Muscle layer of colon (tissue), 2 donors: Measurements from ENCODE around the gene NCBP3.
A peak's percentile ranks its signal among the peaks of the same experiment; 100 is the strongest.

ENCODE experiments used
- H3K27ac ChIP-seq: one replicate; pipeline ENCODE4 v1.7.0; 2013; ENCODE audit warnings: low read depth, mild to moderate bottlenecking, low read length, moderate library complexity
- H3K27me3 ChIP-seq, 2 donors: one replicate each; pipeline ENCODE4 v1.7.0; 2013; ENCODE audit warnings: low read length in 2 of 2, mild to moderate bottlenecking in 2 of 2; ENCODE audit not compliant: insufficient read depth in 2 of 2, control insufficient read depth in 1 of 2
- H3K36me3 ChIP-seq: one replicate; pipeline ENCODE4 v1.7.0; 2013; ENCODE audit warnings: mild to moderate bottlenecking, low read length; ENCODE audit not compliant: insufficient read depth
- H3K4me1 ChIP-seq: one replicate; pipeline ENCODE4 v1.7.0; 2013; ENCODE audit warnings: mild to moderate bottlenecking, low read length; ENCODE audit not compliant: insufficient read depth
- H3K4me3 ChIP-seq, 2 donors: one replicate each; pipeline ENCODE4 v1.7.0; 2013; ENCODE audit warnings: low read length in 2 of 2, low read depth in 1 of 2, mild to moderate bottlenecking in 1 of 2, moderate library complexity in 1 of 2
- H3K9ac ChIP-seq: one replicate; pipeline ENCODE4 v1.7.0; 2013; ENCODE audit warnings: low read length
- H3K9me3 ChIP-seq: one replicate; pipeline ENCODE4 v1.7.0; 2013; ENCODE audit warnings: mild to moderate bottlenecking, low read length
- donor health status: abdominal sarcoma.
- donor health status: Adenocarcinoma of cecum.

The NCBP3 gene, protein sequence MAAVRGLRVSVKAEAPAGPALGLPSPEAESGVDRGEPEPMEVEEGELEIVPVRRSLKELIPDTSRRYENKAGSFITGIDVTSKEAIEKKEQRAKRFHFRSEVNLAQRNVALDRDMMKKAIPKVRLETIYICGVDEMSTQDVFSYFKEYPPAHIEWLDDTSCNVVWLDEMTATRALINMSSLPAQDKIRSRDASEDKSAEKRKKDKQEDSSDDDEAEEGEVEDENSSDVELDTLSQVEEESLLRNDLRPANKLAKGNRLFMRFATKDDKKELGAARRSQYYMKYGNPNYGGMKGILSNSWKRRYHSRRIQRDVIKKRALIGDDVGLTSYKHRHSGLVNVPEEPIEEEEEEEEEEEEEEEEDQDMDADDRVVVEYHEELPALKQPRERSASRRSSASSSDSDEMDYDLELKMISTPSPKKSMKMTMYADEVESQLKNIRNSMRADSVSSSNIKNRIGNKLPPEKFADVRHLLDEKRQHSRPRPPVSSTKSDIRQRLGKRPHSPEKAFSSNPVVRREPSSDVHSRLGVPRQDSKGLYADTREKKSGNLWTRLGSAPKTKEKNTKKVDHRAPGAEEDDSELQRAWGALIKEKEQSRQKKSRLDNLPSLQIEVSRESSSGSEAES

DNA sequence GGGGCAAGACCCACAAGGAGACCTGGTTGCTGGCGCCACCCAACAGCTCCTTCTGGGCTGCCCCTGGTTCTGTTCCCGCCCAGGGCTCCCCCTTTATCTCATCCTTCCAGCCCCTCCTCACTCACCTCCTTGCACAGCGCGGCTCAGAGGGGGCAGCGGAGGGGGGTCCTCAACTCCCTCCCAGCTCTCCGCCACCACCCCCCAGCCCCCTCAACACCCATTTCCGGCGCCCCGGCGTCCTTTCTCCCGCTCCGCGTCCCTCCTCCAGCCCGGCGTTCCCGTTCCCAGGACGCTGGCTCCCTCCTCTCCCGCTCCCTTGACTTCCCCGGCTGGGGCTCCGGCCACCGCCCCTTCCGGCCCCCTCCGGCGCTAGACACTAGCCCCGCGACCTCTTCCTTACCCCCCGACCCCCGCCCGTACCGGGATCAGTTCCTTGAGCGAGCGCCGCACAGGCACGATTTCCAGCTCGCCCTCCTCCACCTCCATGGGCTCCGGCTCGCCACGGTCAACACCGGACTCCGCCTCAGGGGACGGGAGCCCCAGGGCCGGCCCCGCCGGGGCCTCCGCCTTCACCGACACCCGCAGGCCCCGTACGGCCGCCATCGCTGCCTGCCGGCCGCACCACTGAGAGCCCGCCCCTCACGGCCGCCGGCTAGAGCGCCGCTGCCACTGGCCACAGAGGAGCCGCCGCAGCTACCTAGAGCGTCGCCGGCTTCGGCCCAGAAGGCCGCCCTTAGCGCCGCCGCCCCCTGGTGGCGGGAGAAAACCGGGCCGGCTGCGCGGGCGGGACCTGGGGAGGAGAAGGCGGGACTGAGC lies at the start of gene NCBP3:
NCBP3 (minus strand) TSS at position 626 of the 816 bp plus-strand sequence; CDS start at position 603, 23 bp downstream.
- H3K9ac ChIP-seq, result peak within 1 kb of the TSS; percentile 37
- H3K9me3 ChIP-seq, result no peaks in the 10 kb centered on the region
- H3K36me3 ChIP-seq, result peaks cover 11% of the 10 kb centered on the region
- peak within 1 kb of the TSS; percentile 71 to 95 for H3K4me3 ChIP-seq
- peak within 1 kb of the TSS; percentile 90 for H3K27ac ChIP-seq
- no peaks in the 10 kb centered on the region for H3K27me3 ChIP-seq
- peaks cover 15% of the 10 kb centered on the region for H3K4me1 ChIP-seq

DNA sequence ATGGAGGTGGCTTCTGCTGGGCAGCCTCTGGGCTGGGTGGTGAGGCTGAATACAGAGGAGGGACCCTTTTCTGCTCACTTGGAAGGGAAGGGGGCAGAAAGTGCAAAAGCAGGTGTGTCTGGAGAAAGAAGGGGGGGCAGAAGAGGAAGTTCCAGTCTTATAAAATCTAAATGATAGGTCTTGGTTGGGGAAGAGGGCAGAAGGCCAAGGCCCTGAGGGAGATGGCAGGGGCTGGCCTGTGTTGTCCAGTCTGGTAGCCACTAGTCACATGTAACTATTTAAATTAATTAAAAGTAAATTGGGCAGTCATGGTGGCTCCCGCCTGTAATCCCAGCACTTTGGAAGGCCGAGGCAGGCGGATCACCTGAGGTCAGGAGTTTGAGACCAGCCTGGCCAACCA lies 49.3 kb upstream of the NCBP3 start:
- peaks cover 24% of the 10 kb centered on the region for H3K4me1 ChIP-seq
- H3K9ac ChIP-seq, result no peak overlapping the region
- no peak overlapping the region for H3K27ac ChIP-seq

DNA sequence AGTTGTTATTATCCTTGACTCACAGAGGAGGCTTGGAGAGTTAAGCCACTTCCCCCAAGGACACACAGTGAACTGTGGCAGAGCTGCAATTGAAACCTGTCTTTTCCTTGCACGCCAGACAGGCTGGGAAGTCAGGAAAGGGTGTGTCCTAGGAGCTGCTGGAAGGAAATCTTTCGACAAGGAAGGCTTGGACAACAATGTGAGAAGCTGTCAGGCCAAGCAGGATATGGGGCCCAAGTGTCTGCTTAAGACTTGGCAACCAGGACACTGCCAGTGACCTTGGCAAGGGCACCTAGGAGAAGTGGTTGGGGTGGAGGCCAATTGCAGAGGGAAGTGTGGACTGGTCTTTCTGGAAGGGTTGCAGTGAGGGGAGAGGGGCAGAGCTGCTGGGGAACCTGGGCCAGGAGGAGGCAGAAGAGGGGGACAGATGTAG lies 48.9 kb upstream of the NCBP3 start:
- Histone ChIP-seq H3K9me3 (no peaks in the 10 kb centered on the region), H3K4me1 (peaks cover 28% of the 10 kb centered on the region), H3K27ac (peak overlapping the region; percentile 16)

More for the DNA sequence above, 49.3 kb upstream of the NCBP3 start:
- H3K36me3 ChIP-seq, result no peaks in the 10 kb centered on the region
- no peaks in the 10 kb centered on the region for H3K27me3 ChIP-seq
- no peak overlapping the region for H3K4me3 ChIP-seq
- no peaks in the 10 kb centered on the region for H3K9me3 ChIP-seq

DNA sequence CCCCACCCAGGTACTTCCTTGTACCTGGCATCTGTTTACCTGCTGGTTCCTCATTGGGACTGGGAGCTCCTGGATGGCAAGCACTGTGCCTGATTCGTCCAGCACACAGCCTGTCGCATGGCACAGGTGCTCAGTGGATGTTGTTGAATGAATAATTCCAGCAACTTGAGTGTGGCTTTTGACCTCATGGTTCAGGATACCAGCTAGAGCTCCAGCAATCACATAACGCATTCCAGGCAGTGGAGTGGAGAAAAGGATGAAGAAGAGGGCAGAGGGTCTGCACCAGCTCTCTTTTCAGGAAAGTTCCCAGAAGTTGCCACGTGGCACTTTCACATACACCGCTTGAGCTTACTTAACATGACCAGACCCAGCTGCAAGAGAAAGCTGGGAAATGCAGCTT lies 48.1 kb upstream of the NCBP3 start:
- Histone ChIP-seq H3K9me3 (no peaks in the 10 kb centered on the region), H3K4me1 (peaks cover 36% of the 10 kb centered on the region), H3K9ac (no peak overlapping the region), H3K27ac (peak overlapping the region; percentile 67), H3K4me3 (no peak overlapping the region), H3K27me3 (no peaks in the 10 kb centered on the region), H3K36me3 (no peaks in the 10 kb centered on the region)

More for the DNA sequence above, 48.9 kb upstream of the NCBP3 start:
- H3K4me3 ChIP-seq, result no peak overlapping the region
- H3K27me3 ChIP-seq, result no peaks in the 10 kb centered on the region
- H3K36me3 ChIP-seq, result no peaks in the 10 kb centered on the region
- H3K9ac ChIP-seq, result no peak overlapping the region

DNA sequence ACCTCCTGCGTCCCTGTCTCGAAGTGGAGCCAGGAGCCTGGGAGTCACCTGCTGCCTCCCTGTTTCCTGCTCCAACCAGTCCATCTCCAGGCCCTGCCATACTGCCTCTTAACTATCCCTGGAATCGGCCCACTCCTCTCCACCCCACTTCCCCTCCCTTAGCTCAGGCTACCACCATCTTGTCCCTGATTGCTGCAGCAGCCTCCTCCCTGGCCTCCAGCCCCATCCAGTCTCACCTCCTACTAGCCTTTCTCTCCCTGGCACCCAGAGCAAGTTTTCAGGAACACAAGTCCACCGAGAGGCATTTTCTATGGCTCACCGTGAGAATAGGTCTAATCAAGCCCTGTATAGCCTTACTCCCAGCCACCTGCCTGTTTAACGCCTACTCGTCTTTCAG lies 47.7 kb upstream of the NCBP3 start:
- Histone ChIP-seq H3K4me1 (peaks cover 40% of the 10 kb centered on the region), H3K9ac (no peak overlapping the region), H3K27me3 (no peaks in the 10 kb centered on the region), H3K36me3 (no peaks in the 10 kb centered on the region), H3K4me3 (peak overlapping the region in 1 of 2 donors; percentile 49), H3K27ac (peak overlapping the region; percentile 67), H3K9me3 (no peaks in the 10 kb centered on the region)

DNA sequence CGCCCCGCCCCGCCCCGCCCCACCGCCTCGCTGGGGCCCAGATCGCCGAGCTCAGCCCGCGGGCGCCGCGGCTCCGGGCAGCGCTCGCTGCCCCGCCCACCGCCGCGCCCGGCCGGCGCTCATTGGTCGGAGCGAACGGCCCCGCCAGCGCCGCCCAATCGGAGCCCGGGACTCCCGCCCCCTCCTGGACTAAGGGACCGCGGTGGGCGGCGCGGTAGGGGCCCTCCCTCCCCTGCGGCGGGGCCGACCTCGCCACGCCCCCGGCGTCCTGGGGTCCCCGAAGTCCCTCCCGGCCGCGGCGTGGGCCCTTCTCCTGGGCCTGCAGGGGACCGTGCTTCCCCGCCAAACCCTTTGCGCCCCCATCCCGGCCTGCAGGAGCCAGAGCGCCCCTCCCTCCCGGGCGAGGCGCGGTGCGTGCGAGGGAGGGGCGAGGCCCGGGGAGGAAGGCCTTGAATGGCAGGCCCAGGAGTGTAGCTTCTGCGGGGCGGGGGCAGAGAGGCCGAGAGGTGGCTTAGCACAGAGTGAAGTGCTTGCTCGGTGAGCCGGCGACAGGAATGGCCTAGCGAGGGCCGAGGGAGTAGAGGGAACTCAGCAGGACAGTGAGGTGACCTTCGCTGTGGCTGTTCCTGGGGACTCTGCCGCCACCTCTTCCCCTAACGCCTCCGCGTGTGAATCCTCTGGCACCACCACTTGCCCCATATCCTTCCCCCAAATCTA lies 47.1 kb upstream of the NCBP3 start, which contains the start of gene CAMKK1:
CAMKK1 (minus strand) TSS at position 51 of the 717 bp plus-strand sequence. CDS start 7,366 bp downstream, outside the sequence.
- Histone ChIP-seq H3K4me1 (peaks cover 46% of the 10 kb centered on the region), H3K27ac (peak within 1 kb of the TSS; percentile 85), H3K9ac (no peak within 1 kb of the TSS)

DNA sequence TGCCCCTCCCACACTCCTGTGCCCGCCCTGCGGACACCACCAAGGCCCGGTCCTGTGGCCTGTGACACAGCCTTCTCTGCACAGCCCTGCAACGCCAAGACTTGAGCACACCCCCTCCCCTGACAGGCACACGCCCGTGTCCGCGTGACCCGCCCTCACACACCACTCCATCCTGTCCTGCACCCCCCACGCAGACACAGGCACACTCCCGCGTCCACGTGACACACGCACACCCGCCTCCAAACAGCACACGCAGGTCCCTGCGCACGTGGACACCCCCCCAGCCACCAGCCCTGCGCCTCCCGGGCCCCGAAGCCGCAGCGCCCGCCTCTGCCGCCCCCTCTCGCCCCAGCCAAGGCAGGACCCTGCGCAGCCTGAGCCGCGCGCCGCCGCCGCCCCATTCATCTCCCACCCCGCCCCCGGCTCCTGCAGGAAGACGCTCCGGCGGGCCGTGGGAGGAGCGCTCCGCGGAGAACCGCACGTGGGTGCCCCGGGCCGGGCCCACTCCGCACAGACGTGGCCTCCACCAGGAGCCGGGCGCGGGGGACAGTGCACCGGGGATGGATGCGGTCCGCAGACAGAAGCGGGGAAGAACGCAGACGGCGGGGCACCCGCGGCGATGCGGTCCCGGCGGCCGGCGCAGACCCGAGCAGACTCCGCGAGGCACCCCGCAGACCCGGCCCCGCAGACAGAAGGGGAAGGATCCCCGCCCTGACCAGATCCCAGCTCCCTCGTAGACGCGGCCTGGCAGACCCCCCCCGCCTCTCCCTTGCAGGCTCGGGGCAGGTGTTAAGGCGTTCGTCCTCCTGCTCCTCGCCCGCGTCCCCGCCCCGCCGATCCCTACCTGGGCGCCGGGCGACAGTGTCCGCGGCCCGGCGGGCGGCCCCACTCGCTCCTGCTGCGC lies 46.3 kb upstream of the NCBP3 start:
- H3K4me3 ChIP-seq, result peak overlapping the region; percentile 58 to 77
- no peaks in the 10 kb centered on the region for H3K27me3 ChIP-seq
- H3K9me3 ChIP-seq, result no peaks in the 10 kb centered on the region
- H3K9ac ChIP-seq, result no peak overlapping the region
- H3K4me1 ChIP-seq, result peaks cover 54% of the 10 kb centered on the region
- H3K36me3 ChIP-seq, result no peaks in the 10 kb centered on the region
- H3K27ac ChIP-seq, result peak overlapping the region; percentile 85

More for the DNA sequence above, 47.1 kb upstream of the NCBP3 start, which contains the start of gene CAMKK1:
- no peaks in the 10 kb centered on the region for H3K9me3 ChIP-seq
- no peaks in the 10 kb centered on the region for H3K27me3 ChIP-seq
- no peaks in the 10 kb centered on the region for H3K36me3 ChIP-seq
- peak within 1 kb of the TSS; percentile 58 to 77 for H3K4me3 ChIP-seq

DNA sequence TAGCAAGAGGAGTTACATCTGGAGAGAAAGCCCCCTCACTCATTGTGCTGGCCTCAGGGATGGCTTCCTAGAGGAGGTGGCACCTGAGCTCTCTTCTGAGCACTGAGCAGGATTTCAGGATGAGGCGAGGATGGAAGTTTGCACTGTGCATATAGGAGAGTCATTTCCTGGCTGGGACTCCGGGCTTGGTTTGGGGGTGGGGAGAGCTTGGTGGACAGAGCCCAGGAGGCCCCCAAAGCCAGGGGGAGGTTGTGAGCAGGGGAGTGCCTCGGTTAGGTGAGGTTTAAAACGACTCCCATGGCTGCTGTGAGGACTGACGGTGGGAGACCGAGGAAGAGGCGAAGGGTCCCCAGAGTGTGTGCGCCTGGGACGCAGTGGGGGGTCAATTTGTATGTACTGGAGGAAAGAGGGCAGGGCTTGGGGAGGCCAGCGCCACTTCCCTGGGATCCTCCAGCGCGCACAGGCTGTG lies 45.6 kb upstream of the NCBP3 start:
- peaks cover 61% of the 10 kb centered on the region for H3K4me1 ChIP-seq
- H3K27ac ChIP-seq, result peak overlapping the region; percentile 85
- H3K4me3 ChIP-seq, result peak overlapping the region; percentile 58 to 77
- no peak overlapping the region for H3K9ac ChIP-seq
- H3K27me3 ChIP-seq, result no peaks in the 10 kb centered on the region
- no peaks in the 10 kb centered on the region for H3K9me3 ChIP-seq
- no peaks in the 10 kb centered on the region for H3K36me3 ChIP-seq

DNA sequence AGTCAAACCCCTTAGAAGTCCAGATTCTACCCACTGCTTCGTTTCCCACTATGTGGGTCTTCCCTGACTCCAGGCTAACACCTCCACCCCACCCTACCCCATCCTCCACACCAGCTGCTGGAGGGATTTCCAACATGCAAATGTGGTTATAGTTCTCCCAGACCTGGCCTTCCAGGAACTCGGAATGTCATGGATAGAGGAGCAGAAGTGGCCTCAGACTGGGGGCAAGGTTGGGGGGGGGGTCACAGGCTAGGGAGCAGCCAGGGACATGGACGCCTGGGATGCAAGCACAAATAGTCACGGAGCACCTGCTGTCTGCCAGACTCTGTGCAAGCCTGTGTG lies 44.8 kb upstream of the NCBP3 start:
- H3K4me3 ChIP-seq, result peak overlapping the region in 1 of 2 donors; percentile 12
- H3K9ac ChIP-seq, result peak overlapping the region; percentile 10
- no peaks in the 10 kb centered on the region for H3K9me3 ChIP-seq
- no peaks in the 10 kb centered on the region for H3K27me3 ChIP-seq
- peak overlapping the region; percentile 85 for H3K27ac ChIP-seq
- peaks cover 62% of the 10 kb centered on the region for H3K4me1 ChIP-seq
- no peaks in the 10 kb centered on the region for H3K36me3 ChIP-seq
